IPS-18c (cell line): ENCODE data around the gene GAGE10.
"Not testable (repeated sequence)": the region's sequence is repeated elsewhere in the genome, so short reads cannot be mapped to it uniquely, and the experiment has no call there.

ENCODE experiments used
- H3K4me3 ChIP-seq: 2 replicates; pipeline ENCODE4 v1.7.0; 2013; ENCODE audit warnings: low read depth, mild to moderate bottlenecking, low read length, moderate library complexity; ENCODE audit not compliant: insufficient read depth
- H3K9me3 ChIP-seq: one replicate; pipeline ENCODE4 v1.6.1; 2013; ENCODE audit warnings: mild to moderate bottlenecking, low read length, moderate library complexity; ENCODE audit not compliant: control insufficient read depth, insufficient read depth

Gene GAGE10

DNA sequence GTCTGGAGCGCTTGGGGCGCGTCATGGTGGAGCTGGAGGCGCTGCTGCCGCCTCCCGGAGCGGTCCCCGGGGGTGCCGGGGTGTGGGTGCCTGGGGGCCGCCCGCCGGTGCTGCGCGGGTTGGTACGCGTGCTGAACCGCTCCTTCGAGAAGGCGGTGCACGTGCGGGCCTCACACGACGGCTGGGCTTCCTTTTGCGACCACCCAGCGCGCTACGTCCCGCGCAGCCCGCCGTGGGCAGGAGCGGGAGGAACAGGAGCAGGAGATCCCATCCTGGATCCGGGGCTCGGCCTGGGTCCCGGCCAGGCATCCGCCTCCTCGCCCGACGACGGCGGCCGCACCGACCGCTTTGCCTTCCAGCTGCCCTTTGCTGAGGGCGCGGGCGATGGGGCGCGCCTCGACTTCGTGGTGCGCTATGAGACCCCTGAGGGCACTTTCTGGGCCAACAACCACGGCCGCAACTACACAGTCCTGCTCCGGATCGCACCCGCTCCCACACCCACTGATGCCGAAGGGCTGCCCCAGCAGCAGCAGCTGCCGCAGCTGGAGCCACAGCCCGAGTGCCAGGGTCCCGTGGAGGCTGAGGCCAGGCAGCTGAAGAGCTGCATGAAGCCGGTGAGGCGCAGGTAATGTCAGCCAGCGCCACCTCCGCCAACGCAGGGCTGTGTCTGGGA lies 33.1 kb upstream of the GAGE10 start:
- Histone ChIP-seq H3K4me3 (peak overlapping the region; percentile 77), H3K9me3 (peaks cover 6% of the 10 kb centered on the region)

- Histone ChIP-seq H3K4me3 (no peak overlapping the region; the same call in 1 of the 2 replicates), H3K9me3 (peaks cover 8% of the 10 kb centered on the region)
Measured at GRCh38 chrX:49271341-49271740, 32.1 kb upstream of the GAGE10 start.

GRCh38 chrX:49272421-49272820 lies 31.0 kb upstream of the GAGE10 start:
- H3K9me3 ChIP-seq, result peaks cover 13% of the 10 kb centered on the region
- no peak overlapping the region for H3K4me3 ChIP-seq

DNA sequence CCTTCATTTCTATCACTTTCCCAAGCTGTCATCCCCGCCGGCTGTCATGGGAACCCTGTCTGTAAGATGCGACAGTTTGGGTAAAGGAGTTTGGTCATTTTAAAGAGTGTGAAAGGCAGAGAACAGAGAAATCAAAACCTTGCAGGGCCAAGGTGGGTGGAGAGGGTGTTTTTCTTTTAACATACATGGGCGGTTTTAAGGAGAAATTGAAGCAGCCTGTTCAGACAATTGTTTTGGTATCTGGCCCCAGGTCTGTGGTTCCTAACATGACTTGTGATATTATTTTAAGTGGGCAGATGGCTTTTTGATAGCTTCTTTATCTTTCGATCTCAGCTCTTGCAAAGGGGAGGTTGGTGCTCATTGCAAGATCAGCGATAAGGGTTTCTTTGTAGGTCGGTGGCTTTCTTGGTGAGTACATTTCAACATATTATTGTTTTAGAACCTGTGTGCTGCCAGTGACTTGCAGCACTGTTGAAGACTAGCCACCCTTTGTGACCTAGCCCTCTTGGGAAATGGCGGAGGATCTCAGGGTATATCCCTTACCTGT lies 30.2 kb upstream of the GAGE10 start:
- Histone ChIP-seq H3K9me3 (peaks cover 15% of the 10 kb centered on the region), H3K4me3 (no peak overlapping the region)

GRCh38 chrX:49276207-49276606 lies 27.2 kb upstream of the GAGE10 start:
- Histone ChIP-seq H3K9me3 (peaks cover 21% of the 10 kb centered on the region), H3K4me3 (no peak overlapping the region)

DNA sequence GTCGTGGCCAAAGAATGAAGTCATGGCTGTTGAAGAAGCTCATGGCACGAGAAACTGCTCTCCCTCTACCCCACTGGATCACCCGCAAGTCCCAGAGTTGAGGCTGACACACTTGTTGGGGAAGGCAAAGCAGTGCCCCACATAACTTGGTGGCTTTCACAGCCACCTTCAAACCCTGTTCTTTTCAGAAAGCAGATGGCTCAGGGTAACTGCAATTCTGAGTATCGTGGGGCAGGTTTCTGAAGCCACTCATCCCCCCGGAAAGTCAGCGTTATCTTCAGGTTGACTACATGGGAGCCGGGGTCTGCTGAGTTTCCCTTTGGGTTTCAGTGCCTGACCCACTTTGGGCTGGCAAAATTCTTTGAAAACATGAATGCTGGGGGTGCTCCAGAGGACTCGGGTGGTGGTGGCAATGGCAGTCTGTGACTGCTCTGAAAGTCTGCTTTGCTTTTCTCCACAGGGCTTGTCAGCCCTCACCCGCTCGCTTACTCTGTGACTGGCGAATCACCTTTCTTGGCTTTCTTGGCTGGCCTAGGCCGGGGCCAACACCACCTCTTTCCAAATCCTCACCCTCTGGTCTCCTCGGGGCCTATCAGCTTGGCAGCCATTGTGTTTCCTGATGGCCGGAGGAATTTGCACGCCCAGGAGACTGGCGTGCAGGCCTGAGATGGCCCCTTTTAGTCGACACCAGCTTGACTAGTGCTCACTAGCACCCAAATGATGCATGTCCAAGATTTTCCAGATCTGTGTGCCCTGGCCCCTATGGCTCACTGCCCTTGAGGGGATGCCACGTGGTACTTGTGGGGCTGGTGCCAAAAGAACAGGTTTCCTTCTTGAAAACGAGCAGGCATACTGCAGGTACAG lies 26.5 kb upstream of the GAGE10 start:
- Histone ChIP-seq H3K4me3 (no peak overlapping the region), H3K9me3 (peaks cover 19% of the 10 kb centered on the region)

- Histone ChIP-seq H3K9me3 (peaks cover 19% of the 10 kb centered on the region), H3K4me3 (no peak overlapping the region)
Measured at GRCh38 chrX:49277535-49277830, 26.0 kb upstream of the GAGE10 start.

DNA sequence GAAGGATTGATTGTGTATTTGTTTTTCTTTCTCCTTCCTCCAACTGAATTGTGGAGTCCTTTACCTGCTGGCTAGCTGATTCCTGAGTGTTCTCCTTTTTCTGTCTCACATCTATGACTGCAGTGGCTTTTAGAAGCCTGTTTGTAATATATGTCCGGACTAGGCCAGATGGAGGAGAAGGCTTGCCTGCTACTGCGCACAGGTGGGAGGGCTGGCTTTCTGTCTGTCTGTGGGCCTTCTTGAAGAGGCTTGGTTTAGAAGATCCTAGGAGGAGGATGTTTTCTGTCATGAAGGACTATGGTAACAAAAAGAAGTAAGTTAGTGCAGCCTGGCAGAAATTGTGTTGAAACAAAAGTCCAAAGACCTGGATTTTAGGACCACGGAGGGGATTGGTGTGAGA lies 25.4 kb upstream of the GAGE10 start:
- Histone ChIP-seq H3K9me3 (peaks cover 19% of the 10 kb centered on the region), H3K4me3 (no peak overlapping the region)

GRCh38 chrX:49282647-49283011 lies 20.8 kb upstream of the GAGE10 start:
- Histone ChIP-seq H3K9me3 (peaks cover 13% of the 10 kb centered on the region), H3K4me3 (no peak overlapping the region)

GRCh38 chrX:49284212-49284611 lies 19.2 kb upstream of the GAGE10 start:
- H3K9me3 ChIP-seq, result peaks cover 10% of the 10 kb centered on the region
- no peak overlapping the region for H3K4me3 ChIP-seq

DNA sequence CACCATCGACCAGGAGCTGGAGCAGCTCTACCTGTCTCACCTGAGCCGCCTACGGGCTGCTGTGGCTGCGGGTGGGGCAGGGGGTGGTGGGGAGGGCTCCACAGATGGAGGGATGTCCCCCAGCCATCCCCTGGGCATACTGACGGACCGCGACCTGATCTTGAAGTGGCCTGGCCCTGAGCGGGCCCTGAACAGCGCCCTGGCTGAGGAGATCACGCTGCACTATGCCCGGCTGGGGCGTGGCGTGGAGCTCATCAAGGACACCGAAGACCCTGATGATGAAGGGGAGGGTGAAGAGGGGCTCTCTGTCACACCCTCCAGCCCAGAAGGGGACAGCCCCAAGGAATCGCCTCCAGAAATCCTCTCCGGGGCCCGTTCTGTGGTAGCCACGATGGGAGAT lies 17.3 kb upstream of the GAGE10 start:
- Histone ChIP-seq H3K4me3 (no peak overlapping the region), H3K9me3 (peaks cover 7% of the 10 kb centered on the region)

DNA sequence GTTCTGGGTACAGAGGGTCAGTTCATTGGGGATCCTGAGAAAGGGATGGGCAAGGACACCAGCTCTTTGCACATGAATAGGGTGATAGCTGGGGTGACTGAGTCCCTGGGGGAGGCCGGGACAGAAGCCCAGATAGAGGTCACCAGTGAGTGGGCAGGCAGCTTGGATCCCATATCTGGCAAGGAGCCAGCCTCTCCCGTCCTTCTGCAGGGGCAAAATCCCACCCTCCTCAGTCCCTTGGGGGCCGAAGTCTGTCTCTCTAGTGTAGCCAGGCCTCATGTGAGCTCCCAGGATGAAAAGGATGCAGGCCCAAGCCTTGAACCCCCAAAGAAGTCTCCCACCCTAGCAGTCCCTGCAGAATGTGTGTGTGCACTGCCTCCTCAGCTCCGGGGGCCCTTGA lies 16.9 kb upstream of the GAGE10 start:
- Histone ChIP-seq H3K4me3 (no peak overlapping the region), H3K9me3 (peaks cover 7% of the 10 kb centered on the region)

GRCh38 chrX:49287665-49288064 lies 15.8 kb upstream of the GAGE10 start:
- Histone ChIP-seq H3K9me3 (peaks cover 7% of the 10 kb centered on the region), H3K4me3 (no peak overlapping the region)

DNA sequence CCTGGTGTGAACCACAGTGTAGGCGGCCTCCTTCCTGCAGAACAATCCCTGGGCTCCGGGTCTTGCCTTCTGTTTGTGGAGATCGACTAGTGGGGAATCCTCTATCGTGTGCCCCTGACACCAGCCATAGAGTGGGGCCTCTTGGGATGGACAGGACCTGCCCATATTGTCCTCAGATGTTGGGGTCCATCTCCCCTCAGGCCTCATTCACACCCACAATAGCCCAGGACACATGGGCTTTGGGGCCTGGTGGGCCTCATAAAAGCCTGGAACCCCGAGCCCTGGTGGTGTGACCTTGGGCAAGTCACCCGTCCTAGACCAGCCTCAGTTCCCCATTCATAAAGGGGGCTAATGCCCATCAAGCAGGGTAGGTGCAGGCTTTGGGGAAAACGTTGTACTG lies 13.2 kb upstream of the GAGE10 start:
- Histone ChIP-seq H3K4me3 (no peak overlapping the region), H3K9me3 (peaks cover 9% of the 10 kb centered on the region)

DNA sequence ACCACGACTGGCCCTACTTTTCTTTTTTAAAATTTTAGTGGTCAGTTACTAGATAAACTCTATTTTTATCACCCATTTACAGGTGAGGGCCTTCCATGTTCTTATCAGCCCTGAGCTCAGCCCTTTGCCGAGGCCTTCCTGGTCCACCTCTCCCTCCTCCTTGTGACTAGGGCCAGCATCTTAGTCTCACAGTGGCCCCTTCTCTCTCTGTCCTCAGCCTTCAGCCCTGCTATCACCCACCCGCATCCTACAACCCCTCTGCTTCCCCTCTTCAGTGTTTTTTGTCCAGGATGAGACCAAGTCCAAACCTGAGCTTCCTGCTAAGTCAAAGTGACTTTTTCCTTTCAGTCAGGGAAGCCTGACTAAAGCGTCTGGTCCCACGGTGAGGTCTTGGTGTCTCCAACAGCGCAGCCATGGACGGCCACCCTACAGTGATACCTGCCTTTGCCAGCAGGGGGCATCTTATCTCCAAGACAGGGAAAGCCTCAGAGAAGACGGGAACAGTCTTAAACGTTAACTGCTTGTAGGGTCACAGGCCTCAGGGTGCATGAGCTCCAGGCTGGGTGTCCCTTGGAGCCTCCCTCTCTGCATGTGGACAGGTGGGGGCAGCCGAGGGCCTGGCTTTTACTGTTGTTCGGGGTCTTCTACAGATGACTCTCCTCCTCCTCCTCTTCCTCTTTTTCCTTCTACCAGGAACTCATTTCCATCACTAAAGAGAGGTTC lies 11.7 kb upstream of the GAGE10 start:
- peaks cover 4% of the 10 kb centered on the region for H3K9me3 ChIP-seq
- no peak overlapping the region for H3K4me3 ChIP-seq

- H3K4me3 ChIP-seq, result no peak overlapping the region
- peaks cover 4% of the 10 kb centered on the region for H3K9me3 ChIP-seq
Measured at GRCh38 chrX:49292400-49293362, 10.8 kb upstream of the GAGE10 start.

GRCh38 chrX:49299293-49299692 lies 4.2 kb upstream of the GAGE10 start:
- H3K4me3 ChIP-seq, H3K9me3 ChIP-seq: not testable (repeated sequence)
